Pancreas (tissue), 10 donors: ENCODE data around the gene GRXCR1. TPM values are rescaled to one million over a fixed set of nuclear protein-coding genes. Genes with fewer than 3 reads are reported as not detected.

Experiments used
- ATAC-seq, 4 donors: fragments of 200-7000 bp; cut with Tn5 transposase; one replicate each; pipeline versions ENCODE4 v1.8.0 to v1.9.1; 2020; ENCODE audit warnings: mild to moderate bottlenecking in 4 of 4, moderate library complexity in 4 of 4
- DNase-seq, 6 donors: peaks; one replicate each; pipeline ENCODE4 v3.0.0-alpha.2; 2020
- FAIRE-seq: peaks from 2 replicates; lab custom pipeline; 2012; peaks lifted over from hg19 to GRCh38; lab: Jason Lieb, UNC
- H3K27ac ChIP-seq, 4 donors: fragments of 200-600 bp; sonication (generic); 1 replicate in 3 of 4; 2 replicates in 1 of 4; pipeline versions ENCODE4 v1.5.0 to v1.8.0; 2020
- H3K27me3 ChIP-seq, 4 donors: fragments of 200-600 bp; one replicate each; pipeline ENCODE4 v1.8.0; 2021
- H3K36me3 ChIP-seq, 3 donors: fragments of 200-600 bp; sonication (generic) in 1 of 3; one replicate each; pipeline versions ENCODE4 v1.5.0 to v1.8.0; 2020 to 2021
- H3K4me1 ChIP-seq, 3 donors: fragments of 200-600 bp; one replicate each; pipeline ENCODE4 v1.8.0; 2021
- H3K4me3 ChIP-seq, 4 donors: fragments of 200-600 bp; sonication (generic) in 2 of 4; one replicate each; pipeline versions ENCODE4 v1.5.0 to v1.8.0; 2020 to 2021
- H3K9me3 ChIP-seq, 4 donors: fragments of 200-600 bp; one replicate each; pipeline ENCODE4 v1.8.0; 2021
- WGBS, 2 donors: extraction: QIAGEN DNeasy Blood & Tissue Kit; methylation state at CpG; one replicate each; pipeline ENCODE4 v1.1.7; 2013; 5-methylcytosine and 5-hydroxymethylcytosine counted together
- intact Hi-C, 3 donors: fragments of 100-400 bp; cut with DNase I; formaldehyde crosslinking; loops; one replicate each; pipeline versions ENCODE4 v1.11.1 to v1.14.2; 2022
- polyA plus RNA-seq, 2 donors: library from polyadenylated mRNA; stranded (reverse); fragments of 200-250 nt; gene quantifications; one replicate each; pipeline ENCODE4 v1.2.3, GENCODE V29; 2013
- total RNA-seq, 6 donors: library from RNA; stranded (reverse); fragmentation: NEBNext Ultra II Directional in 4 of 6; extraction: Animal tissue kit (Norgen Biotek cat#: 25700) in 4 of 6; gene quantifications; one replicate each; pipeline versions ENCODE4 v1.2.1 to v1.2.4, GENCODE V29; 2021 to 2023
- TF ChIP-seq, protein P1 (sequence below), 4 donors: fragments of 200-600 bp; sonication (generic) in 3 of 4; IDR thresholded peaks; one replicate each; pipeline versions ENCODE4 v1.5.0 to v1.8.0; 2021; ENCODE audit warnings: antibody characterized with exemption in 4 of 4
- donor health status: healthy with polysubstance abuse.
- donor health status: DM: no; HTN: no; CAD: no; lungs with moderate emphysema.
- donor health status: DM: no; HTN: no; CAD: no.
- donor health status: control.
- donor health status: control.
- donor health status: Bipolar disorder and iron deficiency.
- donor health status: DM: yes; HTN: yes; CAD: no.
- donor health status: DM: no; HTN: no; CAD: no.
- donor health status: DM: no; HTN: no; CAD: no.
- donor health status: DM: yes; HTN: yes; CAD: no.

The GRXCR1 gene
- total and polyA plus RNA-seq, 8 donors: 0.12 TPM; not detected in 7

DNA sequence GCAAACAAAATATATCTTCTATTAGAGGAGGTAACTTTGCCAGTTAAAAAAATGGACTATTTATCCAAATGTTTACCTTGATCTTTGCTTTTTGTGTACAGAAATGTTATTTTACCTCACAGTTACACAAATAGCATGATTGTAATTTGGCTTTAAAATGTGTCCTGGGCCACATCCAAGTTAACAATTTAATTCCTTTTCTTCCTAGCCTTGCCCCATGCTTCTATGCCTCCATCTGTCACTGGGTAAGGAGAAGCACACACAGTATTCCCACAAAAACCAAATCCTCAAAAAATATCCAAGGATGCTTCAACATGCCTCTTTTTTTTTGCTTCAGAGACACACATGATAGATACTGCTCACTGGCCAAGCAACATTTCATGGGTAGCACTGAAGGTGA is 30.9 kb downstream of the GRXCR1 start:
- H3K4me3 ChIP-seq: no peak overlapping the region
- intact Hi-C loops: no loop called here
- no peak for ATAC-seq
- H3K27ac ChIP-seq: no peak overlapping the region
- H3K36me3 ChIP-seq: no peaks in the 10 kb centered on the region
- no peak for DNase-seq
- TF ChIP-seq, protein P1, sequence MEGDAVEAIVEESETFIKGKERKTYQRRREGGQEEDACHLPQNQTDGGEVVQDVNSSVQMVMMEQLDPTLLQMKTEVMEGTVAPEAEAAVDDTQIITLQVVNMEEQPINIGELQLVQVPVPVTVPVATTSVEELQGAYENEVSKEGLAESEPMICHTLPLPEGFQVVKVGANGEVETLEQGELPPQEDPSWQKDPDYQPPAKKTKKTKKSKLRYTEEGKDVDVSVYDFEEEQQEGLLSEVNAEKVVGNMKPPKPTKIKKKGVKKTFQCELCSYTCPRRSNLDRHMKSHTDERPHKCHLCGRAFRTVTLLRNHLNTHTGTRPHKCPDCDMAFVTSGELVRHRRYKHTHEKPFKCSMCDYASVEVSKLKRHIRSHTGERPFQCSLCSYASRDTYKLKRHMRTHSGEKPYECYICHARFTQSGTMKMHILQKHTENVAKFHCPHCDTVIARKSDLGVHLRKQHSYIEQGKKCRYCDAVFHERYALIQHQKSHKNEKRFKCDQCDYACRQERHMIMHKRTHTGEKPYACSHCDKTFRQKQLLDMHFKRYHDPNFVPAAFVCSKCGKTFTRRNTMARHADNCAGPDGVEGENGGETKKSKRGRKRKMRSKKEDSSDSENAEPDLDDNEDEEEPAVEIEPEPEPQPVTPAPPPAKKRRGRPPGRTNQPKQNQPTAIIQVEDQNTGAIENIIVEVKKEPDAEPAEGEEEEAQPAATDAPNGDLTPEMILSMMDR (IDR thresholded peaks at IDR 0.05): no peak
- no peaks in the 10 kb centered on the region for H3K27me3 ChIP-seq
- H3K9me3 ChIP-seq: no peaks in the 10 kb centered on the region
- no peaks in the 10 kb centered on the region for H3K4me1 ChIP-seq
- no peak for FAIRE-seq

DNA sequence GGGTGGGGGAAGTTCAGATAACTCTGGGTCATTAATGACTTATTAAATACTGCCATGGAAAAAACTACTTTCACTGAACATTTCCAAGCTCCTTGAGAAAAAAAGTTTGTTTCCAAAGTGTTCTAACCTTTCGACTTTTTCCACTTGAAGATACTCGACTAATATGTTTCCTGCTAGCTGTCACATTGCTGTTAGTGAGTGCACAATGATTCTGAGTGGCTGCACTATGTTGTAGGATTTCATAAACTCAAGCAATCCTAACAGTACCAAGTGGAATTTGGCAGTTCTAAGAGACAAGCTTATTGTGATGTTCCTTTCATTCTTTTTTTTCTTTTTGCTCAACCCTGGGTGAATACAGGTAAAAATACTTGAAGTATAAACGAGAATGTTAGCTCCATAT is 33.4 kb downstream of the GRXCR1 start:
- H3K27me3 ChIP-seq: no peaks in the 10 kb centered on the region
- ATAC-seq (no peak), DNase-seq (no peak), FAIRE-seq (no peak)
- intact Hi-C loops: no loop called here
- H3K27ac ChIP-seq: no peak overlapping the region
- TF ChIP-seq, protein P1 (IDR thresholded peaks at IDR 0.05): no peak
- H3K4me1 ChIP-seq: no peaks in the 10 kb centered on the region
- 26 to 43% methylated on average over 3 of the region's 3 CpGs for WGBS, 2 donors
- no peaks in the 10 kb centered on the region for H3K9me3 ChIP-seq
- no peaks in the 10 kb centered on the region for H3K36me3 ChIP-seq
- no peak overlapping the region for H3K4me3 ChIP-seq

DNA sequence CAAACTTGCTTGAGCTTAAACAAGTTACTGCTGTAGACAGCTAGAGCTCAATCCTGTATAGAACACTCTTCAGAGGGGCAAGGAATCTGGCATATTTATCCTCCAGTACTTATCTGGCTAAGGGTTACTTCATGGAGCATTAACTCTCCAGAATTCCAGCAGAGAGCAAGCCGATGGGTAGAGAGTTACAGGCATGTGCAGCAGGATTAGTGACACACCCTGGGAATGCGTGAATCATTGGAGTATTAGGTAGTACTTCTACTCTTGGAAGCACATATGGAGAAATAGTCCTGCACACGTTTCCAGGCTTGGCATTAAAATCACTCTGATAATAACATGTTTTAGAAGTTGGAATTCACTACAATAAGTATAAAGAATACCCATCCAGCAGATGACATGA is 35.4 kb downstream of the GRXCR1 start:
- Histone ChIP-seq H3K4me1 (no peaks in the 10 kb centered on the region), H3K27ac (no peak overlapping the region), H3K27me3 (no peaks in the 10 kb centered on the region), H3K9me3 (no peaks in the 10 kb centered on the region), H3K36me3 (no peaks in the 10 kb centered on the region), H3K4me3 (no peak overlapping the region)
- DNase-seq: no peak
- no peak for FAIRE-seq
- TF ChIP-seq, protein P1 (IDR thresholded peaks at IDR 0.05): no peak
- intact Hi-C loops: no loop called here
- no peak for ATAC-seq
- WGBS, 2 donors: 48 to 59% methylated on average over 3 of the region's 3 CpGs

DNA sequence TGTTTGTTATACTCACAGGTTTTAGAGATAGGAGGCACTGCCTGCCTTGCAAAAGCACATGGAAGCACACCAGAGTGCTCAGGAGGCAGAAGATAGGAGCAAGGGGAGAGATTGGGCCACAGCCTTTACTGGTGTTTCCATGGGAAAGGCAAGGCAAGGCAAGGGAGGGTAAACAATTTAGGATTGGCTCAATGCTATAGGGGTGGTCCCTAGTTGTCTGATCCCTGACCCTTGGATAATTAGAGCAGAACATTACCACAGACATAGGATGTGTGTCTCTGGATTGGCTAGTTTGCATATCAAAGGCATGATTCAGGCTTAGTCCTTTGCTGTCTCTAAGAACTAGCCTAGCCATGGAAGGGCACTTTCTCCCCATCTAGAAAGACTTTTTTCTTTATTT is 36.1 kb downstream of the GRXCR1 start:
- H3K36me3 ChIP-seq: no peaks in the 10 kb centered on the region
- H3K4me1 ChIP-seq: no peaks in the 10 kb centered on the region
- TF ChIP-seq, protein P1 (IDR thresholded peaks at IDR 0.05): no peak
- FAIRE-seq: no peak
- H3K27ac ChIP-seq: no peak overlapping the region
- H3K9me3 ChIP-seq: no peaks in the 10 kb centered on the region
- no peak overlapping the region for H3K4me3 ChIP-seq
- H3K27me3 ChIP-seq: no peaks in the 10 kb centered on the region
- no peak for ATAC-seq
- DNase-seq: no peak
- intact Hi-C loops: no loop called here

DNA sequence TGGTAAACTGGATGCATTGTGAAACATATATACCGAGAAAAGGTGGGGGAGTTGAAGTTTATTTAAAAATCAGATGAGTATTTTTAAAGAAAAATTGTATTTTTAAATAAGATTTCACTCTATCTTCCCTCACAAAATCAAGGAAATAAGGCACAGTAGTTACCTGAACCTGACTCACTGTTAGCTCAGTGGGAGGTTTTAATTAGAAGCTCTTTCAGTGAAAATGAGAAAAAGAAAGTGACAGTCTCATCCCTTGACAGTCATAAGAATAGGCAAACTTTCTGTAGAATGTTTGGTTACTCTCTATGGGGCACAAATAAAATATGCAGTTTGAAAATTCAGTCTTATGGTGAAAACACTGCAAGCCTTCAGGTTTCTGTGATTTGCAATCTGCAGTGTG is 49.7 kb downstream of the GRXCR1 start:
- TF ChIP-seq, protein P1 (IDR thresholded peaks at IDR 0.05): no peak
- no peak for ATAC-seq
- Histone ChIP-seq H3K27me3 (no peaks in the 10 kb centered on the region), H3K4me1 (no peaks in the 10 kb centered on the region), H3K4me3 (no peak overlapping the region), H3K27ac (no peak overlapping the region), H3K36me3 (no peaks in the 10 kb centered on the region), H3K9me3 (no peaks in the 10 kb centered on the region)
- intact Hi-C loops: no loop called here
- DNase-seq: no peak
- no peak for FAIRE-seq
- 41 to 54% methylated on average over 1 of the region's 1 CpG for WGBS, 2 donors
